Fibroblast of skin of right quadriceps (primary cell): Measurements from ENCODE around the gene TCF21.
"Not testable (repeated sequence)": the region's sequence is repeated elsewhere in the genome, so short reads cannot be mapped to it uniquely, and the experiment has no call there.

Experiments
- DNase-seq: peaks from one replicate; pipeline ENCODE4 v3.0.0-alpha.2; 2013

Gene TCF21

DNA sequence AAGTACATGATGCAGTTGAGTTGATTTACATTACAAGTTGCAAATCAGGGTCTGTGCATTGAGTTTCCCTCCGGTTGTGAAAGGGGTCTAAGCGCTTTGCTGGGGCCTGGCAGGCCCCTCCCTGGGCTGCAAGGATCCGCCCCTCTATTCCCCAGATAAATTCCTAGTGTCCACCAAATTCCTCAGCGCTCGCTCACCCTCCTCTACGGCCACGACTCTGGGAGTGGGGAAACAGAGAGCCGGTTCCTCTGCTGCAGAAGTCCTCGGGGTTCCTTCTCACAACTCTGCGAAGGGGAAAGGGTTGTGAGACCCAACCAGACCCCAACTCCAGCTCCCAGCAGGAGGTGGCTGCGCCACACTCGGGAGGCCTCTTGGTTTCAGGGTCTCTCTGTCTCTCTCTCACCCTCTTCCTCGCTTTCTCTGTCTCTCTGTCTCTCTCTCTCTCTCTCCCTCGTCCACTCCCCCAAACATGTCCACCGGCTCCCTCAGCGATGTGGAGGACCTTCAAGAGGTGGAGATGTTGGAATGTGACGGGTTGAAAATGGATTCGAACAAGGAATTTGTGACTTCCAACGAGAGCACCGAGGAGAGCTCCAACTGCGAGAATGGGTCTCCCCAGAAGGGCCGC lies at the start of gene TCF21:
TSS of gene TCF21 (plus strand) at position 185 of the 628 bp plus-strand sequence. CDS start at position 470, 285 bp downstream.
- peak; percentile 34 for DNase-seq

DNA sequence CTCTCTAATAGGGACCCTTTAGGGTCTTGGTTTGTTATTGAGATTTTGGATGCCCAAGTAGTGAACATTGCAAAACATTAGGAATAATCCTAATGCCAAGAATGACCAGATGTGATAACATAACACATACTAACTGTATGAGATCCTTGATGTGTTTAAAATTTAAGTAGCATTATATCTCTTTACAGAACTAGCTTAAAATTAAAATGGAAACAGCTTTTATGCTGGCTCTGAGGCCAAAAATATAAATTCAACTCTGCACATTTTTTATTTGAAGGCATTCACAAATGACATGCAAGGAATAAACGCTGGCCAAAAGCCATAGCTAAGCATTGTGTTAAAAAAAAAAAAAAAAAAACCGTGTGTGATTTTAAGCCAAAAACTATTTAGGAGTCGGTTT lies 47.7 kb upstream of the TCF21 start:
- no peak for DNase-seq

GRCh38 chr6:133843098-133843497 lies 45.8 kb upstream of the TCF21 start:
- DNase-seq = no peak

- no peak for DNase-seq
Observed at GRCh38 chr6:133844709-133845108, 44.2 kb upstream of the TCF21 start.

DNA sequence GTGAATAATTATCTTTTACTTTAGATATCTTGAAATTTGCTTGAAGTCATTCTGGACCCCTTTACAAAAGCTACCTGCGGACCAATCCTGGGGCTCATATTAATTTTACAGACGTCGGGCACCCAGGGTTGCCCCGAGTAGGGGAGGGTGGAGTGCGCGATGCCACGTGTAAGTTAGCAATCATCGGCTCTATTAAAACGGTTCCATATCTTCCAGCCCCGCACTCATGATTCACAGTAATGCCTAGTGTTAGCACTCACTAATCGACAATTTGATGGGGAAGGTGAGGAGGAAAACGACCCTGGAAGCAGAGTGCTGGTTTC lies 34.9 kb upstream of the TCF21 start:
- DNase-seq = no peak

- DNase-seq = no peak
Observed at GRCh38 chr6:133854364-133855275, 34.3 kb upstream of the TCF21 start.

DNA sequence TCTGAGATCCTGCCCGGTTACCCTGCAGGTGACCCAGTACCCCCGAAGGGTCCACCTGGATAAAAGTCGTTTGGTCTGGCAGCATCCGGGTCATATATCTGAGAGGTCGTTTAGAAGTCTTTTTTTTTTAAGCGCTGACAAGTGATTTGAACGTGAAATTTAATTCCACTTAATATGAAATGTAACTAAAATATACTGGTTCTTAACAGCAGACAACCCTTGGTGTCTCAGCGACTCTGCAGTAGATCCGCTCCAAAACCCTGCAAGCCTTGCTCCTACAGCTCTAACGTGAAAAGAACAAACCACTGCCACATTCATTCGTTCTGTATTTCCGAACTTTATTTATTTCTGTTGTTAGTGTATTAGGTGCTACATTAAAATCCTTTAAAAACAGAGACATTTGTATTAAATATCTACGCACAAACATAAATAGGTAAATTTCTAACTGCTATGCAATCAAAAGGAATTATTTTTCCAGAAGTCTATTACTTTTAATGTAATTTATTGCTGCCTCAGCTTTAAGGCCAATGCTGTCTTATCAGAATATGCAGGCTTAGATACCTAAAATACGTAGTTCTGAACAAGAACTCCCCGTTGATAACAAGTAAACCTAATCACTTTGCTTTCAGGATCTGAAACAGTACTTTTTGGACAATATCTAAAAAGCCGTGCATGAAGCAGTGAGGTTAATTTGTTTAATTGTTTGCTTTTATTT lies 33.5 kb upstream of the TCF21 start:
- DNase-seq = no peak

DNA sequence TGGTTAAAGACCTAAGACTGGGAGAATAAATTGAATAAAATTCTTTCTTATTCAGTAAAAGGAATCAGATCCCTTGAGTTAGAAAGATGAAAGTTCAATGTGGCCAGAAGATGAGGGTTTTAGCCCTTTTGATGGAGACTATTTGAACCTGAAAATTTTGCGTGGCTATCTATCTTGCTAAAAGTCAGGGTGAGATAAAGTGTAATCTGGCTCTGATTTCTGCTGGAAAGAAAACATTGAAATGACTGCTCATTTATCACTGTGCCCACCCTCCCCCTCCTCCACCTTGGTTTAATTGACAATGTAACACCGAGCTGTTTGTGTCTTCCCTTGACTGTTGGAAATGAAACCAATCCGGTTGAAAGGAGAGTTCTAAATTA lies 32.9 kb upstream of the TCF21 start:
- no peak for DNase-seq

DNA sequence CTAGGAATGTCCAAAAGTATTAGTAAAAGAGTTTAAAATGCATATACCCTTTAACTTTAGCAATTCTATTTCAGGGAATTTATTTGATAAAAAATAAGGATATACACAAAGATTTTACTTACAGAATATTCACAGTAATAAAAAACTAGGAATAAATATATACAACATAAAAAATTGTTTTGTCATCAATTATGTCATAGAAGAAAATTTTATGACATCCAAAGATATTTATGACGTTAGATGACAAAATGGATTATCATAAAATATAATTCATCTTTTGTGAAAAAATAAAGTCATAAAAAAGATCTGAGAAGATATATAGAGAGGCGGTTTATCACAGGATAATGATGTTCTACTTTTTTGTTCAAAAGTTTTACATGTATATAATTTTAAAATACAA lies 32.0 kb upstream of the TCF21 start:
- DNase-seq = no peak

GRCh38 chr6:133857696-133858095 lies 31.2 kb upstream of the TCF21 start:
- DNase-seq = no peak

DNA sequence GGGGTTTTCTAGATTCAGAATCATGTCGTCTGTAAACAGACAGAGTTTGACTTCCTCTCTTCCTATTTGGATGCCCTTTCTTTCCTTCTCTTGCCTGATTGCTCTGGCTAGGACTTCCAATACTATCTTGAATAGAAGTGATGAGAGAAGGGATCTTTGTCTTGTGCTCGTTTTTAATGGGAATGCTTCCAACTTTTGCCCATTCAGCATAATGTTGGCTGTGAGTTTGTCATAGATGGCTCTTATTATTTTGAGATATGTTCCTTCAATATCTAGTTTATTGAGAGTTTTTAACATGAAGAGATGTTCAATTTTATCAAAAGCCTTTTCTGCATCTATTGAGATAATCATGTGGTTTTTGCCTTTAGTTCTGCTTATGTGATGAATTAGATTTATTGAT lies 27.6 kb upstream of the TCF21 start:
- DNase-seq = not testable (repeated sequence)

DNA sequence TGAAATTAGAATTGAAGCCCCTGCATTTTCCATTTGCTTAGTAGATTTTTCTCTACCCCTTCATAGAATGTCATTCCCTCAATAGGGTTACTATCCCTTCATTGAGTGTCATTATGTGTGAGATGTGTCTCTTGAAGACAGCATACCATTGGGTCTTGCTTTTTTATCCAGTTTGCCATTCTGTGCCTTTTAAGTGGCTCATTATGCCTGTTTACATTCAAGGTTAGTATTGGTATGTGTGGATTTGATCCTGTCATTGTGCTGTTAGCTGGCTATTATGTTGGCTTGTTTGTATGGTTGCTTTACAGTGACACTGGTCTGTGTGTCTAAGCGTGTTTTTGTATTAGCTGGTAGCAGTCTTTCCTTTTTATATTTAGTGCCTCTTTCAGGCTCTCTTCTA lies 25.7 kb upstream of the TCF21 start:
- no peak for DNase-seq

DNA sequence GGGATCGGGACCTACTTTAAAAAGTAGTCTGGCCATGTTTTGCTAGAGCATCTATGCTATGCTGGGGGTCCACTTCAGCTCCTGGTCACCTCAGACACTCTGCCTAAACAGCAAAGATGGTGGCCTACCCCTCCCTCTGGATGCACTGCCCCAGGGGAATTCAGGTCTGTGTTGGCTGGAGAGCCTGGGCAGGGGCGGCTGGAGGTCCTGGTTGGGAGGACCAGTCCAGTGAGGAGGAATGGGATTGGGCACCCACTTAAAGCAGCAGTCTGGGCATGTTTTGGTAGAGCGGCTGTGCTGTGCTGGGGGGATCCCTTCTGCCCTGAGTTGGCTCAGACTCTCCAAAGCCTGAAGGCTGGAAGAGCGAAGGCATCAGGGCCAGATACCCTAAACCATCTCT lies 23.2 kb upstream of the TCF21 start:
- DNase-seq = no peak

DNA sequence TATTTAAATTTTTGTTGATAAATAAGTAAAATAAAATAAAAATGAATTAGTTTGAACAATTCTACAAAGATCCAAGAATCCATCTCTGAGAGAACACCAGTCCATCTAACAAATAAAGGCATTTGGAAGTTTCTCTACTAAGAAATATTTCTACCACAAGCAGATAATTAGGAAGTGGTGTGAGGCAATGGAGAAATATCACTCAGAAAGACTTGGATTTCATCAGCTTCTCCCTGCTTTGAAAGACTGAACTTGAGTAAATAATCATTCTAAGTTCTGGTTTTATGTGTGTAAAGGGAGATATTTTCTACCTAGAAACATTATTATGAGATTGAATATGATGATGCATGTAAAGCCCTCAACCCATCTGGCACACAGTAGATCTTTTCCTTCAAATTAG lies 17.8 kb upstream of the TCF21 start:
- DNase-seq = no peak

GRCh38 chr6:133873538-133873937 lies 15.4 kb upstream of the TCF21 start:
- no peak for DNase-seq

- DNase-seq = no peak
Observed at GRCh38 chr6:133877116-133877515, 11.8 kb upstream of the TCF21 start.

DNA sequence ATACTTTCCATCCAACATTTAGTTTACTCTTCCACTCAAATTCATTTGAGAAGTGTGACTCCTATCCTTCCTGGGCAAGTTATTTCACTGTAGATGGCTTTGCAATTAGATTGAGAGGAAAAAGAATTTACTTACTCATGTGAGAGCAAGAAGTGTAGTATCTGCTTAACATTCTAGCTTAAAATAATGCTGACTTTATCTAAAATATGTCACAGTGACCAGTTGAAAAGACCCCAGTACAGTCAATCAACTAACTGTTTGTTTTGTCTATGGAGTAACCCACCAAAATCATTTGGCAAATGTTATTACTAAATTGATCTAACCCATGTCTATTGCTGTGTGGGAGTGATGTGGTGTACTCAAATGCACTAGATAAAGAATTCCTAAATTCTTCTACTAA lies 8.9 kb upstream of the TCF21 start:
- DNase-seq = no peak

DNA sequence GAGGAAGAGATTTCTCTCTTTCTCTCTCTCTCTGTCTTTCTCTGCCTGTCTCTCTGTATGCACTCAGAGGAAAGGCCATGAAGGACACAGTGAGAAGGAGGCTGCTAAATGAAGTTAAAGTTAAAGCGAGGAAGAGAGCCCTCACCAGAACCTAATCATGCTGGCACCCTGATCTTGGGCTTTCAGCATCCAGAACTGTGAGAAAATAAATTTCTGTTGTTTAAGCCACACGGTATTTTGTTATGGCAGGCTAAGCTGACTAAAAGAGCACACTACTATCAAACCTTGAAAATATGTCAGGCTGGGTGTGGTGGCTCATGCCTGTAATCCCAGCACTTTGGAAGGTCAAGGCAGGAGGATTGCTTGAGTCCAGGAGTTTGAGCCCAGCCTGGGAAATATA lies 8.0 kb upstream of the TCF21 start:
- no peak for DNase-seq

DNA sequence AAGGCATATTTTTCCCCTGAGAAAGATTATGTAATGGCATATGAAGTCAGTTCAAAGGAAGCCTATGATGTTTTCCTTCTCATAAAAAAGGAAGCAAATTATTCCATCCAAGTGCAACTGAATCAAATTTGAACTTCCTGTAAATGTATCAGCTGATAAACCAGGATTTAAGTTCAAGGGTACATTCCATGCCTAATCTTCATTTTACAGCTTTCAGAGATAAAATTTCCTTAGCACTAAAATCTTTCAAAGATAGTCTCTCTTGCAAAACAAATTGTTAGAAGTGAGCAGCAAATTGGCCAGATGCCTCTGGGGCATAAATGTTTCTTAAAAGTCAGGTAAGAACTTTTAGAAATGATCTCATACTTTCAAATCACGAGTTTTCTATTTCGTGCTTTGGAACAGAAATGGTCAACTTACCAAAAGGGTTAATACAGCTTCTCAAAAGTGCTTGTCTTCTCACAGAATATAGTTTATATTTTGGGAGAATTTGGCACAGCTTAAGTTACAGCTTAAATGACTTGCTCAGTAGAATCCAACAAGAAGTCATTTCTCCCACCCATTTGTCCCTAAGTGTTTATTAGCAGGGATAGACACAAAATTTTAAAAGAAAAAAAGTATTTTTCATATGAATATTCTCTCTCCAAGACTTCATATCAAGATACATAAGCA lies 2.7 kb upstream of the TCF21 start:
- no peak for DNase-seq

- no peak for DNase-seq
Observed at GRCh38 chr6:133887156-133887879, 1.6 kb upstream of the TCF21 start.

DNA sequence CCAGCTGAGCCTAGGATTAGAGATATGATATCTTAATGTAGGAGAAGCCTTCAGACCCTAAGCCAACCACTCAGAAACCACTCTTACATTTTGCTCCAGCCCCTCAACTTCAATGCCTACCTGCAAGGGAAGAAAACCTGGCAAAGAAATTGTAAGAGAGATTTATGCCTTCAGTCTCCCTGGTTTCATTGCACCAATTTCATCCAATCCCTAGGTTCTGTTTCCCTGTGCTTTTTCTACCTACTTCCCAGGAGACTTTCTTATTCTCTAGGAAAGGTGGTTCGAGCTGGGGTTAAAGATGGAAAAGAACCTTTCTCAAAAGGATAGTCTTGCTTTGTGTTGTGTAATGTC lies 1.1 kb upstream of the TCF21 start:
- no peak for DNase-seq

DNA sequence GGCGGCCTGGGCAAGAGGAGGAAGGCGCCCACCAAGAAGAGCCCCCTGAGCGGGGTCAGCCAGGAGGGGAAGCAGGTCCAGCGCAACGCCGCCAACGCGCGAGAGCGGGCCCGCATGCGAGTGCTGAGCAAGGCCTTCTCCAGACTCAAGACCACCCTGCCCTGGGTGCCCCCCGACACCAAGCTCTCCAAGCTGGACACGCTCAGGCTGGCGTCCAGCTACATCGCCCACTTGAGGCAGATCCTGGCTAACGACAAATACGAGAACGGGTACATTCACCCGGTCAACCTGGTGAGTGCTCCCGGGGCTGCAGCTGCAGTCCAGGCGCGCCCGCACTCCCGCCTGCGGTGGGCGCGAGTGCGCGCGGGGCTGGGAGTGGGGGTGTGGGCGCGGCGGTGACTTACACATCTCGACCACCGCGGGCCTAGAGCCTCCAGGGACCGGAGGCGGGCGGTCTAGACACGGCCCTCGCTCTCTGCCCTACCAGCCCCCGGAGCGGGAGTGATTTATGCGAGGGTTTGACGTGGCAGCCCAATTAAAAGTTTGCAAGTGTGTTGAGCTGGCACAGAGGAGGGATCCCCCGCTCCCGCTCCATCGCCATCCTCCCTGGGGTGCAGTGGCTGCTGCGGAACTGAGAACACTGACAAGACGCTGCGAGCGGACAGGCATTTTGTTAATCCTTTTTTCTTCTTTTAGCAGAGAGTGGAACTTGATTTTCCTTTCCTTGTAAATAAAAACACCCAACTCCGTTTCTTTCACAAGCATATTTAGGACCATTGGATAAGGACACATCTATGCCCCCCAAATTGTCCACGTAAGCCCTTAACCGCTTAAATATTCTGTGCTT lies 867 bp downstream of the TCF21 start:
- DNase-seq = no peak
